Measurements from ENCODE around the gene CSTB.

GRCh38 chr21:43734928-43735229 lies 41.2 kb downstream of the CSTB start:
- TF ChIP-seq, protein P1, sequence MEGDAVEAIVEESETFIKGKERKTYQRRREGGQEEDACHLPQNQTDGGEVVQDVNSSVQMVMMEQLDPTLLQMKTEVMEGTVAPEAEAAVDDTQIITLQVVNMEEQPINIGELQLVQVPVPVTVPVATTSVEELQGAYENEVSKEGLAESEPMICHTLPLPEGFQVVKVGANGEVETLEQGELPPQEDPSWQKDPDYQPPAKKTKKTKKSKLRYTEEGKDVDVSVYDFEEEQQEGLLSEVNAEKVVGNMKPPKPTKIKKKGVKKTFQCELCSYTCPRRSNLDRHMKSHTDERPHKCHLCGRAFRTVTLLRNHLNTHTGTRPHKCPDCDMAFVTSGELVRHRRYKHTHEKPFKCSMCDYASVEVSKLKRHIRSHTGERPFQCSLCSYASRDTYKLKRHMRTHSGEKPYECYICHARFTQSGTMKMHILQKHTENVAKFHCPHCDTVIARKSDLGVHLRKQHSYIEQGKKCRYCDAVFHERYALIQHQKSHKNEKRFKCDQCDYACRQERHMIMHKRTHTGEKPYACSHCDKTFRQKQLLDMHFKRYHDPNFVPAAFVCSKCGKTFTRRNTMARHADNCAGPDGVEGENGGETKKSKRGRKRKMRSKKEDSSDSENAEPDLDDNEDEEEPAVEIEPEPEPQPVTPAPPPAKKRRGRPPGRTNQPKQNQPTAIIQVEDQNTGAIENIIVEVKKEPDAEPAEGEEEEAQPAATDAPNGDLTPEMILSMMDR (conservative IDR thresholded peaks at IDR 0.05; ENCODE audit: low read length), result no peak
- no peak for TF ChIP-seq EZH2phosphoT487 (IDR thresholded peaks at IDR 0.05; ENCODE audit: borderline replicate concordance)

All from Loucy (cell line).